ENCODE results near the gene CALN1.
"Not testable (repeated sequence)": the region's sequence is repeated elsewhere in the genome, so short reads cannot be mapped to it uniquely, and the experiment has no call there.

CALN1 gene

DNA sequence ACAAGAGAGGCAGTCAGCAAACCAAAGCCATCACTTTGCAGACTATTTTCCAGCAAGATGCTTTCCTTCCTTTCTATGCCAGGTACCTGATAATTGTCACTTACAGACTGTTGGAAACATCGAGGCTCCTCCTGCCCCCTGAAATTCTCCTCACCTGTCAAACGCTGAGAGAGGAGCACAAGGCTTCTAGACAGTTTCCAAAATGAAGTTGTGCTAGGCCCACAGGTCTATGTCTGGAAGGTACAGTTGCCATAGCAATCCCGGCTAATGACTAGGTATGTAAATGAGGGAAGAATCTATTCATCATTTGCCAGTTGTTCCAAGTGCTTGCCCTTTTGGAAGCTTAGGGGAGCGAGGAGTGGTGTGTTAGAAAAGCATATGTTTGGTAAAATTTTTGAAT is 334.4 kb downstream of the CALN1 start:
- TF ChIP-seq POLR2A (IDR thresholded peaks at IDR 0.05; ENCODE audit: low read depth, low read length) = no peak
- TF ChIP-seq TAF1 (IDR thresholded peaks at IDR 0.05; ENCODE audit: borderline replicate concordance, low read depth, low read length) = no peak
- no peak for TF ChIP-seq POLR2AphosphoS5 (IDR thresholded peaks at IDR 0.05; ENCODE audit: low read depth, low read length)
- no peak for DNase-seq (ENCODE audit: insufficient read length)
- no peak for FAIRE-seq

DNA sequence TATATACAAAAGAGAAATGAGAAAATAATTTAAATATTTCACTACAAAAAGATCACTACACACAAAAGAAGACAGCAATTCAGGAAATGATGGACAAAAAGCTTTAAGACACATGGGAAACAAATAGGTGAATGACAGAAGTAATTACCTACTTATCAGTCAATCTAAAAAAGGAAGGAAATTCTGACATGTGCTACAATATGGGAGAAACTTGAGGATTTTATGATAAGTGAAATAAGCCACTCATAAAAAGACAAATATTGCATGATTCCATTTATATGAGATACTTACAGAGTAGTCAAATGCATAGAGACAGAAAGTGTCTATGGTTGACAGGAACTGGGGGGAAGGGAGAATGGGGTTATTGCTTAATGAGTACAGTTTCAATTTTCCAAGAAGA is 339.2 kb downstream of the CALN1 start:
- DNase-seq (ENCODE audit: insufficient read length) (no peak), FAIRE-seq (no peak)
- TF ChIP-seq TAF1 (IDR thresholded peaks at IDR 0.05; ENCODE audit: borderline replicate concordance, low read depth, low read length) (no peak), POLR2AphosphoS5 (IDR thresholded peaks at IDR 0.05; ENCODE audit: low read depth, low read length) (no peak)

GRCh38 chr7:72069263-72069662 is 342.9 kb downstream of the CALN1 start:
- TF ChIP-seq TAF1 (IDR thresholded peaks at IDR 0.05; ENCODE audit: borderline replicate concordance, low read depth, low read length) (no peak), POLR2AphosphoS5 (IDR thresholded peaks at IDR 0.05; ENCODE audit: low read depth, low read length) (no peak), POLR2A (IDR thresholded peaks at IDR 0.05; ENCODE audit: low read depth, low read length) (no peak)
- FAIRE-seq (no peak), DNase-seq (ENCODE audit: insufficient read length) (no peak)

DNA sequence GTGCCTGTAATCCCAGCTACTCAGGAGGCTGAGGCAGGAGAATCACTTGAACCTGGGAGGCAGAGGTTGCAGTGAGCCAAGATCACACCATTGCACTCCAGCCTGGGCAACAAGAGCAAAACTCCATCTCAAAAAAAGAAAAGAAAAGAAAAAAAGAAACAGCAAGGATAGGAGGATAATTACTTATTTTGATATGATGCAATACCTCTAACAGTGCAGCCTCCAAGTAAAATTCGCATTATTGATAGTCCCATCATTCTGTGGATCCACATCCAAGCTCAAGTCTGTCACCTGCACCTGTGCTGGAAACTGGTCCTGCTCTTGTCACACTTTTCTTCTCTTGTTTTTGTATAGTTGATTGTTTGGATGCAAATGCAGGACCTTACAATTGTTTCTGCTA is 346.4 kb downstream of the CALN1 start:
- DNase-seq (ENCODE audit: insufficient read length); FAIRE-seq: not testable (repeated sequence)

DNA sequence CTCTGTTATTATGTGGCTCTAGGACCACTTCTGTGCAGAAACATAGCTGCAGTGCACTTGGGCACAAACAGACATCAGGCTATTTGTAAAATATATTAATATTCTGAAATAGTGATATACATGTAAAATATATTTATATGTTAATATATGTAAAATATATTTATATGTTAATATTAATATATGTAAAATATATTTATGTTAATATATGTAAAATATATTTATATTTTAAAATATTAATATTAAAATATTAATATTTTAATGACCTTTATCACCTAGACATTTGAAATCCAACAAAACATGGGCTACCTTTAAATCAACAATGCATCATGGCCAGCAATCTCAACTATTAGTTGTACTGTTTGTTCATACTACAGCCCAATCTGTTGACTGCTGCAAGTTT is 347.2 kb downstream of the CALN1 start:
- no peak for DNase-seq (ENCODE audit: insufficient read length)
- no peak for FAIRE-seq
- TF ChIP-seq POLR2AphosphoS5 (IDR thresholded peaks at IDR 0.05; ENCODE audit: low read depth, low read length) (no peak), TAF1 (IDR thresholded peaks at IDR 0.05; ENCODE audit: borderline replicate concordance, low read depth, low read length) (no peak), POLR2A (IDR thresholded peaks at IDR 0.05; ENCODE audit: low read depth, low read length) (no peak)

DNA sequence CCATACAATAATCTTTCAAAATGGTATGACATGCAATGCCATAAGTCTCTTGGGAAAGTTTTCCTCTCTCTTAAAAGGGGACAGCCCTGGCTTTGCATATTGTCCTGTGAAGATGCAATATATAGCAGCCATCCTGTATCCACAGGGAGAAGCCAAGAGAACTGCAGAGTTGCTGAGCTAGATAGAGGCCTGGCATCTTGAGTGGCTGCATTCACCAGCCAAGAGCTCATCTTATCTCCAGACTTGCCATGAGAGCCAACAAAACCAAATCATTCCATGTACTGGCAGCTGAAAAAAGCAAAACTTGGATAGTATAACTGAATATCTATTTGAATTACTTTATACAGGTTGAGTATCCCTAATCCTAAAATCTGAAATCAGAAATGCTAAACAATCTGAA is 348.8 kb downstream of the CALN1 start:
- FAIRE-seq (no peak), DNase-seq (ENCODE audit: insufficient read length) (no peak)
- TF ChIP-seq POLR2A (IDR thresholded peaks at IDR 0.05; ENCODE audit: low read depth, low read length) (no peak), TAF1 (IDR thresholded peaks at IDR 0.05; ENCODE audit: borderline replicate concordance, low read depth, low read length) (no peak), POLR2AphosphoS5 (IDR thresholded peaks at IDR 0.05; ENCODE audit: low read depth, low read length) (no peak)

DNA sequence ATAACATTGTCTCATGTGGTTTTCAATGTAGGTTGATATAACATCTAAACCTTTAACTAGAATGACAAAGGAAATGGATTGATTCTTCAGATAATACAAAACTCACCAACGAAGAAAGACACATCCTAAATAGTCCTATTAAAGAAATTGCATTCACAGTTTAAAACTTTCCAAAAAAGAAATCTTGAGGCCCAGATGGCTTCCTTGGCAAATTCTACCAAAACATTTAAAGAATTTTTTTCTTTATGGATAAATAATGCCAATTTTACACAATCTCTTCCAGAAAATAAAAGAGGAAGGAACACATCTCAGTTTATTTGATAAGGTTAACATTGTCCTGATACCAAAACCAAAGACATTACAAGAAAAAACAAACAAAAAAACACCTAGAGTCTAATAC is 349.5 kb downstream of the CALN1 start:
- TF ChIP-seq TAF1 (IDR thresholded peaks at IDR 0.05; ENCODE audit: borderline replicate concordance, low read depth, low read length) (no peak), POLR2AphosphoS5 (IDR thresholded peaks at IDR 0.05; ENCODE audit: low read depth, low read length) (no peak), POLR2A (IDR thresholded peaks at IDR 0.05; ENCODE audit: low read depth, low read length) (no peak)
- no peak for FAIRE-seq
- DNase-seq (ENCODE audit: insufficient read length) = no peak

DNA sequence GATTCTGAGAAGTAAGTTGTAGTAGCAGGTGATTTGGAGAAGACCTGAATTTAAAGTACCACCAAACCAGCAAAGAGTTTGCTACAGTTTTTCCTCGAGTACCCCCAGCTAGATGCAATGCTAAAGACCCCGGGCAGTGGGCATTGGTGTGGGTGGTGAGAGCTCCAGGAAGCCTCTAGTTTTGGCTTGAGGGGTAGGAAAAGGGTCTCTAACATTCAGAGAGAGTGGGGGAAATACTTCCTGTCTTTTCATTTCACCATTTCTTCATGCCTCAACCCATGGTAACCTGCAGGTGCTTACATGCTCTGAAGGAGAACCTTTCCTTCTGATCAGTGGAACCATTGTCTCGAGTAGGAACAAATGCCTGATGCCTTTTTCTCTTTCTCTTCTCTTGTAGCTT is 352.2 kb downstream of the CALN1 start:
- FAIRE-seq = no peak
- no peak for DNase-seq (ENCODE audit: insufficient read length)
- TF ChIP-seq POLR2AphosphoS5 (IDR thresholded peaks at IDR 0.05; ENCODE audit: low read depth, low read length) (no peak), POLR2A (IDR thresholded peaks at IDR 0.05; ENCODE audit: low read depth, low read length) (no peak), TAF1 (IDR thresholded peaks at IDR 0.05; ENCODE audit: borderline replicate concordance, low read depth, low read length) (no peak)

- no peak for FAIRE-seq
- no peak for TF ChIP-seq POLR2A (IDR thresholded peaks at IDR 0.05; ENCODE audit: low read depth, low read length)
- no peak for TF ChIP-seq POLR2AphosphoS5 (IDR thresholded peaks at IDR 0.05; ENCODE audit: low read depth, low read length)
- no peak for TF ChIP-seq TAF1 (IDR thresholded peaks at IDR 0.05; ENCODE audit: borderline replicate concordance, low read depth, low read length)
- no peak for DNase-seq (ENCODE audit: insufficient read length)
These were observed 353.6 kb downstream of the CALN1 start for GRCh38 chr7:72058579-72058978.

DNA sequence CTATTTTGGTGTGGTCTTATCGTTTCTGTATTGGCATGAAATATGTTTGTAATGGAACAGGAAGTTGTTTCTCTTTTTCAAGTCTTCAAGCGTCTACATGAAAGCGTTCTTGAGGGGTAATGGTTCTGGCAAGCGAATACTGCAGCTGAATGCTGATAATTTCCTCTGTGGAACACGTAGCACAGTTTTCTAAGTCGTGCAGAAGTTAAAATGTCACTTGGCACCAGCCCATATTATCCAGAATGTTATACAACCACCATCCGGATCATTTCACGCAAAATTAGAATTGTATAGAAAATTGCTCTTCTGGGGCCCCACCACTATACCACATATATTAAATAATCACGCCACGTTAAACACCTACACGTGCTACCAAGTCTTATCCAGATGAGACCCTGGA is 354.3 kb downstream of the CALN1 start:
- no peak for DNase-seq (ENCODE audit: insufficient read length)
- no peak for FAIRE-seq
- TF ChIP-seq POLR2AphosphoS5 (IDR thresholded peaks at IDR 0.05; ENCODE audit: low read depth, low read length) (no peak), POLR2A (IDR thresholded peaks at IDR 0.05; ENCODE audit: low read depth, low read length) (no peak), TAF1 (IDR thresholded peaks at IDR 0.05; ENCODE audit: borderline replicate concordance, low read depth, low read length) (no peak)

- TF ChIP-seq TAF1 (IDR thresholded peaks at IDR 0.05; ENCODE audit: borderline replicate concordance, low read depth, low read length) = no peak
- TF ChIP-seq POLR2AphosphoS5 (IDR thresholded peaks at IDR 0.05; ENCODE audit: low read depth, low read length) = no peak
- no peak for TF ChIP-seq POLR2A (IDR thresholded peaks at IDR 0.05; ENCODE audit: low read depth, low read length)
- FAIRE-seq = no peak
These were observed 354.9 kb downstream of the CALN1 start for GRCh38 chr7:72057231-72057630.

DNA sequence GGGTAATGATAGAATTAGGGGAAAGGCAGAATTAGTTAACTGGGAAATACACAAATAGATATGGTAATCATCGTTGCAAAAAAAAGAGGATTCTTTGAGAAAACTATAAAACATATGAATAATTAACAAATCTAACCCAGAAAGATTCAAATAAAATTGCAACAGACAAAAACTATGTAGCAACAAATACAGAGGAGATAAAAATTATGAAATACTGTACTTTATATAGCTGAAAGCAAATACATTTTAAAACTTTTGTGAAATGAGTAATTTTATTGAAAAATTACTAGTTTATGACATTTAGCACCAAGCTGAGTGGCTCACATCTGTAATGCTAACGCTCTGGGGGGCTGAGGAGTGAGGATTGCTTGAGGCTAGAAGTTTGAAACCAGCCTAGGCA is 356.7 kb downstream of the CALN1 start:
- TF ChIP-seq TAF1 (IDR thresholded peaks at IDR 0.05; ENCODE audit: borderline replicate concordance, low read depth, low read length) (no peak), POLR2A (IDR thresholded peaks at IDR 0.05; ENCODE audit: low read depth, low read length) (no peak), POLR2AphosphoS5 (IDR thresholded peaks at IDR 0.05; ENCODE audit: low read depth, low read length) (no peak)
- DNase-seq (ENCODE audit: insufficient read length) (no peak), FAIRE-seq (no peak)

More at GRCh38 chr7:72057231-72057630, 354.9 kb downstream of the CALN1 start:
- DNase-seq (ENCODE audit: insufficient read length) = no peak

DNA sequence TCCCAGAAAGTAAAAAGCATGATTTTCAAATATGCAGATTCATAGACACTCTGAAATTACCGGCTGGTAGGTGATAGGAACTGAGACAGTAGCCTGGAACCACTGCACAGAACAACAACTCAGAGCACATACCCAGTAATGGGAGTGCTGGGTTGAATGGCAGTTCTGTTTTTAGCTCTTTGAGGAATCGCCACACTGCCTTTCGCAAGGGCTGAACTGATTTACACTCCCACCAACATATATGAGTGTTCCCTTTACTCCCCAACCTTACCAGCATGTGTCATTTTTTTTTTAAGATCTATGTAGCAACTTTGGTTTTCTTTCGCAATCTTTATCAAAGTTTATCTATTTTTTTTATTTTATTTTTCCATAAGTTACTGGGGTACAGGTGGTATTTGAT is 358.8 kb downstream of the CALN1 start:
- no peak for DNase-seq (ENCODE audit: insufficient read length)
- TF ChIP-seq POLR2AphosphoS5 (IDR thresholded peaks at IDR 0.05; ENCODE audit: low read depth, low read length) (no peak), TAF1 (IDR thresholded peaks at IDR 0.05; ENCODE audit: borderline replicate concordance, low read depth, low read length) (no peak), POLR2A (IDR thresholded peaks at IDR 0.05; ENCODE audit: low read depth, low read length) (no peak)
- FAIRE-seq = no peak
